HepG2 (cell line): ENCODE measurements around the gene NIT2. TPM values are rescaled to one million over a fixed set of nuclear protein-coding genes. Genes with fewer than 3 reads are reported as not detected.

Source experiments
- ATF1 ChIP-seq: IDR thresholded peaks from 2 replicates; pipeline ENCODE4 v1.6.1; 2016; ENCODE audit warnings: mild to moderate bottlenecking, control low read depth
- BCL6 ChIP-seq: IDR thresholded peaks from 2 replicates; pipeline ENCODE4 v1.6.1; 2016; ENCODE audit warnings: missing genetic modification reagents, missing compliant biosample characterization
- CAMTA2 ChIP-seq: sonication (generic); formaldehyde crosslinking; IDR thresholded peaks from 2 replicates; pipeline ENCODE4 v1.4.0; 2020; ENCODE audit warnings: mild to moderate bottlenecking, missing genetic modification reagents, borderline replicate concordance
- CSRNP2 ChIP-seq: sonication (generic); formaldehyde crosslinking; conservative IDR thresholded peaks from 2 replicates; pipeline ENCODE4 v1.8.0; 2022; ENCODE audit warnings: low read depth, missing genetic modification reagents
- GATAD1 ChIP-seq: IDR thresholded peaks from 2 replicates; pipeline ENCODE4 v1.6.1; 2016; ENCODE audit warnings: missing genetic modification reagents, missing compliant biosample characterization
- HDAC1 ChIP-seq: sonication (generic); formaldehyde crosslinking; IDR thresholded peaks from 2 replicates; pipeline ENCODE4 v1.5.1; 2020; ENCODE audit warnings: mild to moderate bottlenecking, missing genetic modification reagents
- HNF4A ChIP-seq: sonication (generic); formaldehyde crosslinking; IDR thresholded peaks from 2 replicates; pipeline ENCODE4 v1.4.0; 2020; ENCODE audit warnings: missing genetic modification reagents
- ISL2 ChIP-seq: sonication (generic); formaldehyde crosslinking; IDR thresholded peaks from 2 replicates; pipeline ENCODE4 v1.5.0; 2020; ENCODE audit warnings: missing genetic modification reagents
- KDM6A ChIP-seq: IDR thresholded peaks from 2 replicates; pipeline ENCODE4 v1.6.1; 2016; ENCODE audit warnings: low read depth
- NKX3-1 ChIP-seq: sonication (generic); formaldehyde crosslinking; IDR thresholded peaks from 2 replicates; pipeline ENCODE4 v1.5.0; 2020; ENCODE audit warnings: missing genetic modification reagents
- NR2F6 ChIP-seq, 2 experiments: IDR thresholded peaks; 2 replicates each; pipeline ENCODE4 v1.6.1; 2016; ENCODE audit warnings: antibody characterized with exemption in 1 of 2, mild to moderate bottlenecking in 1 of 2
- POLR2AphosphoS2 ChIP-seq: IDR thresholded peaks from 2 replicates; pipeline ENCODE4 v1.6.1; 2011; ENCODE audit warnings: low read depth, low read length, improper control_type of control experiment
- RARA ChIP-seq: IDR thresholded peaks from 2 replicates; pipeline ENCODE4 v1.6.1; 2016; ENCODE audit warnings: missing genetic modification reagents, missing compliant biosample characterization
- RFXAP ChIP-seq: sonication (generic); formaldehyde crosslinking; IDR thresholded peaks from 2 replicates; pipeline ENCODE4 v1.4.0; 2020; ENCODE audit warnings: missing genetic modification reagents, borderline replicate concordance
- SP2 ChIP-seq: sonication (generic); formaldehyde crosslinking; IDR thresholded peaks from 2 replicates; pipeline ENCODE4 v1.5.1; 2020; ENCODE audit warnings: mild to moderate bottlenecking, missing genetic modification reagents
- ZNF225 ChIP-seq: sonication (generic); formaldehyde crosslinking; IDR thresholded peaks from 2 replicates; pipeline ENCODE4 v1.4.0; 2020; ENCODE audit warnings: mild to moderate bottlenecking, missing genetic modification reagents
- ZNF251 ChIP-seq: sonication (generic); formaldehyde crosslinking; IDR thresholded peaks from 2 replicates; pipeline ENCODE4 v1.9.0; 2021; ENCODE audit warnings: mild to moderate bottlenecking, missing genetic modification reagents
- ZNF513 ChIP-seq: sonication (generic); formaldehyde crosslinking; conservative IDR thresholded peaks from 2 replicates; pipeline ENCODE4 v1.5.0; 2020; ENCODE audit warnings: missing genetic modification reagents
- ZNF570 ChIP-seq: sonication (generic); formaldehyde crosslinking; IDR thresholded peaks from 2 replicates; pipeline ENCODE4 v1.4.0; 2020; ENCODE audit warnings: mild to moderate bottlenecking, missing genetic modification reagents, borderline replicate concordance
- ZNF577 ChIP-seq: sonication (generic); formaldehyde crosslinking; IDR thresholded peaks from 2 replicates; pipeline ENCODE4 v1.4.0; 2020; ENCODE audit warnings: mild to moderate bottlenecking, low read depth, missing genetic modification reagents, borderline replicate concordance
- ZNF703 ChIP-seq: sonication (generic); formaldehyde crosslinking; IDR thresholded peaks from 2 replicates; pipeline ENCODE4 v1.5.1; 2020; ENCODE audit warnings: missing genetic modification reagents, mild to moderate bottlenecking, moderate library complexity, borderline replicate concordance
- ZNF737 ChIP-seq: sonication (generic); formaldehyde crosslinking; IDR thresholded peaks from 2 replicates; pipeline ENCODE4 v1.5.0; 2020; ENCODE audit warnings: missing genetic modification reagents, mild to moderate bottlenecking, borderline replicate concordance
- polyA plus RNA-seq, 8 experiments: library from polyadenylated mRNA; depleted of rRNA in 3 of 8; stranded (reverse) in 7 of 8; unstranded in 1 of 8; fragments of >200 nt; fragmentation: Illumina TruSeq in 4 of 8; extraction: Trizol in 4 of 8; gene quantifications; 2 replicates each; pipeline versions ENCODE4 v1.2.1 to v1.2.3, GENCODE V29; 2011 to 2016; ENCODE audit warnings: low read depth in 4 of 8, missing spikeins in 1 of 8, mixed read lengths in 1 of 8; ENCODE audit not compliant: insufficient read depth in 1 of 8
- total RNA-seq, 5 experiments: library from RNA; depleted of rRNA; stranded (reverse); fragments of >200 nt; fragmentation: Illumina TruSeq; extraction: Trizol; gene quantifications; 2 replicates each; pipeline ENCODE4 v1.2.3, GENCODE V29; 2016; ENCODE audit warnings: low read depth in 1 of 5
- TF ChIP-seq, protein P1 (sequence below): IDR thresholded peaks from 2 replicates; pipeline ENCODE4 v1.6.1; 2016; ENCODE audit warnings: mild to moderate bottlenecking
- TF ChIP-seq, protein P2 (sequence below): sonication (generic); formaldehyde crosslinking; IDR thresholded peaks from 2 replicates; pipeline ENCODE4 v1.5.0; 2020; ENCODE audit warnings: missing genetic modification reagents
- TF ChIP-seq, protein P3 (sequence below): sonication (generic); formaldehyde crosslinking; IDR thresholded peaks from 2 replicates; pipeline ENCODE4 v1.5.0; 2020; ENCODE audit warnings: mild to moderate bottlenecking, missing genetic modification reagents

Gene NIT2
- total and polyA plus RNA-seq, 2 of the 13 experiments (the other 11 are each of a cell fraction or from before 2014, with no cell fraction given), result 43.4 to 49.1 TPM

- peak; percentile 5; the same call in 1 of the 2 replicates for TF ChIP-seq HDAC1 (CRISPR knock-in tag)
- TF ChIP-seq, protein P1, sequence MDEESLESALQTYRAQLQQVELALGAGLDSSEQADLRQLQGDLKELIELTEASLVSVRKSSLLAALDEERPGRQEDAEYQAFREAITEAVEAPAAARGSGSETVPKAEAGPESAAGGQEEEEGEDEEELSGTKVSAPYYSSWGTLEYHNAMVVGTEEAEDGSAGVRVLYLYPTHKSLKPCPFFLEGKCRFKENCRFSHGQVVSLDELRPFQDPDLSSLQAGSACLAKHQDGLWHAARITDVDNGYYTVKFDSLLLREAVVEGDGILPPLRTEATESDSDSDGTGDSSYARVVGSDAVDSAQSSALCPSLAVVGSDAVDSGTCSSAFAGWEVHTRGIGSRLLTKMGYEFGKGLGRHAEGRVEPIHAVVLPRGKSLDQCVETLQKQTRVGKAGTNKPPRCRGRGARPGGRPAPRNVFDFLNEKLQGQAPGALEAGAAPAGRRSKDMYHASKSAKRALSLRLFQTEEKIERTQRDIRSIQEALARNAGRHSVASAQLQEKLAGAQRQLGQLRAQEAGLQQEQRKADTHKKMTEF (CRISPR knock-in tag), result no peak
- TF ChIP-seq ZNF570 (CRISPR knock-in tag), result no peak
- TF ChIP-seq RFXAP (CRISPR knock-in tag), result no peak
- TF ChIP-seq ISL2 (CRISPR knock-in tag), result no peak
- TF ChIP-seq ZNF577 (CRISPR knock-in tag), result no peak
- 0 out of 2 replicates have a peak, but pooled peaks have one; percentile 5 for TF ChIP-seq SP2 (CRISPR knock-in tag)
- TF ChIP-seq ATF1 (CRISPR knock-in tag), result no peak
- TF ChIP-seq, protein P2, sequence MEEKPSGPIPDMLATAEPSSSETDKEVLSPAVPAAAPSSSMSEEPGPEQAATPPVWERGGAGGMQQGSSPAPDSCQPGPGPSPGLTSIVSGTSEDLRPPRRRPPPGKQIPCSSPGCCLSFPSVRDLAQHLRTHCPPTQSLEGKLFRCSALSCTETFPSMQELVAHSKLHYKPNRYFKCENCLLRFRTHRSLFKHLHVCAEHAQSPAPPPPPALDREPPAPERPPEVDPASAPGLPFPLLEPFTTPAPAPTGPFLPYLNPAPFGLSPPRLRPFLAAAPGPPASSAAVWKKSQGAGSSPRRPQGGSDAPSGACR (CRISPR knock-in tag), result peak; percentile 36; the same call in 1 of the 2 replicates
- no peak for TF ChIP-seq RARA (CRISPR knock-in tag)
- TF ChIP-seq GATAD1 (CRISPR knock-in tag), result no peak
- TF ChIP-seq POLR2AphosphoS2, result no peak
- 0 out of 2 replicates have a peak, but pooled peaks have one; percentile 63 for TF ChIP-seq ZNF225 (CRISPR knock-in tag)
- TF ChIP-seq ZNF703 (CRISPR knock-in tag), result peak; percentile 29; the same call in 1 of the 2 replicates
- TF ChIP-seq NKX3-1 (CRISPR knock-in tag), result 0 out of 2 replicates have a peak, but pooled peaks have one; percentile 20
- TF ChIP-seq CAMTA2 (CRISPR knock-in tag), result no peak
- TF ChIP-seq CSRNP2 (CRISPR knock-in tag), result no peak
- TF ChIP-seq, protein P3, sequence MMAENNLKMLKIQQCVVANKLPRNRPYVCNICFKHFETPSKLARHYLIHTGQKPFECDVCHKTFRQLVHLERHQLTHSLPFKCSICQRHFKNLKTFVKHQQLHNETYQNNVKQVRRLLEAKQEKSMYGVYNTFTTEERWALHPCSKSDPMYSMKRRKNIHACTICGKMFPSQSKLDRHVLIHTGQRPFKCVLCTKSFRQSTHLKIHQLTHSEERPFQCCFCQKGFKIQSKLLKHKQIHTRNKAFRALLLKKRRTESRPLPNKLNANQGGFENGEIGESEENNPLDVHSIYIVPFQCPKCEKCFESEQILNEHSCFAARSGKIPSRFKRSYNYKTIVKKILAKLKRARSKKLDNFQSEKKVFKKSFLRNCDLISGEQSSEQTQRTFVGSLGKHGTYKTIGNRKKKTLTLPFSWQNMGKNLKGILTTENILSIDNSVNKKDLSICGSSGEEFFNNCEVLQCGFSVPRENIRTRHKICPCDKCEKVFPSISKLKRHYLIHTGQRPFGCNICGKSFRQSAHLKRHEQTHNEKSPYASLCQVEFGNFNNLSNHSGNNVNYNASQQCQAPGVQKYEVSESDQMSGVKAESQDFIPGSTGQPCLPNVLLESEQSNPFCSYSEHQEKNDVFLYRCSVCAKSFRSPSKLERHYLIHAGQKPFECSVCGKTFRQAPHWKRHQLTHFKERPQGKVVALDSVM, result peak; percentile 98
- TF ChIP-seq ZNF737 (CRISPR knock-in tag), result peak; percentile 30; the same call in 1 of the 2 replicates
- no peak for TF ChIP-seq BCL6
- no peak for TF ChIP-seq ZNF251 (CRISPR knock-in tag)
- no peak for TF ChIP-seq KDM6A
- no peak for TF ChIP-seq ZNF513 (CRISPR knock-in tag)
- TF ChIP-seq HNF4A (CRISPR knock-in tag), result no peak
- no peak for TF ChIP-seq NR2F6 (IDR thresholded peaks at IDR 0.05)
- no peak for TF ChIP-seq NR2F6 (CRISPR knock-in tag; IDR thresholded peaks at IDR 0.05)
Measured at GRCh38 chr3:100333970-100334487, 528 bp upstream of the NIT2 start (continued).
